Measurements from ENCODE around the gene FMN1. TPM values are rescaled to one million over a fixed set of nuclear protein-coding genes. Genes with fewer than 3 reads are reported as not detected.

FMN1 gene
- total RNA-seq, 1 donor from 2014 or later, result 0.17 TPM

DNA sequence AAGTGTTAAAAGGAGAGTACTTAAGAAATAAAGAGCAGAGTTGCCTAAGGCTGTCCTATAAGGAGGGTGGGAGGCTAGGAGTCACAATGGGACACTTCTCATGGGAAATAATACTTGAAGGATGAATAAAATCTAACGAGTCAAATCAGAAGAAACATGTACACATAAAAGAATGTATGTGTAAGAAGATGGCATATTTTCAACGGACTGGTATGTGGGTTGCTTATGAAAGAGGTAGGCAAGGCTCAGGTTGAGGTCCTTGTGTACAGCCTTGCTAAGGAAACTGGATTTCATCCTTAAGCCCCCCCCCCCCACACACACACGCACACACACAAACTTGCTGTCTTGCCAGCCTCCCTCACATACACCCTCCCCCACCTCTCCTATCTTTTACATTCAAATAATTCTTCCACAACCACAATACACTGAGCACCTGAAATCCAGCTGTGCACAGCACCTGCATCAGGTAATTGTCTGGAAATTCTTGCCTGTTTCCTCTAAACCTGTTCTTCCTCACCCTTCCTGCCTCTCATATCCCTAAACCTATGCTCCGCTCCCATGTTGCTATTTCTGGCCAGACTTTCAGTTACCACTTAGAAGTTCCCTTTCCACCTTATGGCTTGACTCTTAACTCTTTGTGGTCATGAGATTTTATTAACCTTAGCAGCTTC is 79.2 kb downstream of the FMN1 start:
- DNase-seq, result no peak

- peak; percentile 5 for DNase-seq
Observed at GRCh38 chr15:33114374-33114717, 80.2 kb downstream of the FMN1 start.

GRCh38 chr15:33113666-33114373 is 80.7 kb downstream of the FMN1 start:
- no peak for DNase-seq

- no peak for DNase-seq
Observed at GRCh38 chr15:33112541-33113105, 81.9 kb downstream of the FMN1 start.

GRCh38 chr15:33111041-33111451 is 83.5 kb downstream of the FMN1 start:
- DNase-seq, result no peak

DNA sequence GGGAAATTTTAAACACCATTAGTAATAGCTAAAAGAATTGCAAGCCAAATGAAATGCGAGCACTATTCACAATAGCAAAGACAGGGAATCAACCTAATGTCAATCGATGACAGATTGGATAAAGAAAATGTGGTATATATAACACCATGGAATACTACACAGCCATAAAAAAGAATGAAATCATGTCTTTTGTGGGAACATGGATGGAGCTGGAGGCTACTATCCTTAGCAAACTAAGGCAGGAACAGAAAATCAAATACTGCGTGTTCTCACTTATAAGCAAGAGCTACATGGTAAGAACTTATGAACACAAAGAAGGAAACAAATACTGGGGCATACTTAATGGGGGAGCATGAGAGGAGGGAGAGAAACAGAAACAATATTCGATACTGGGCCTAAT is 85.2 kb downstream of the FMN1 start:
- no peak for DNase-seq

DNA sequence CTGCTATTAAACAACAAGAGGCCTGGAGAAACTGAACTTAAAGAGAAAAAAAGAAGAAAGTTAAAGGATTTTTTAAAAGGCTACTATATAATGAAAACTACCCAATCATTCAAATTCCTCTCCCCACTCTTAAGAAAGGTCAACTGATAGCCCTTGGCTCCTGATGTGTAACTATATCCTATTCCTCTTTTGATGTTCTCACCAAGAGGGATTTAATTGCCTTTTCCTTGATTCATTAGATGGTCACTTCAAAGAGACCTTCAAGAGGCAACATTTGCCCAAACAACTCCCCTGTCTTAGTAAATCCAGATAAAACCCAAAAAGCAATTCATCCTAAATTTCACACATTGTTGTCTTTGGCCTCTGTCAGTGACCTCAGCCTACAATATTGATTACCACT is 86.0 kb downstream of the FMN1 start:
- DNase-seq, result no peak

DNA sequence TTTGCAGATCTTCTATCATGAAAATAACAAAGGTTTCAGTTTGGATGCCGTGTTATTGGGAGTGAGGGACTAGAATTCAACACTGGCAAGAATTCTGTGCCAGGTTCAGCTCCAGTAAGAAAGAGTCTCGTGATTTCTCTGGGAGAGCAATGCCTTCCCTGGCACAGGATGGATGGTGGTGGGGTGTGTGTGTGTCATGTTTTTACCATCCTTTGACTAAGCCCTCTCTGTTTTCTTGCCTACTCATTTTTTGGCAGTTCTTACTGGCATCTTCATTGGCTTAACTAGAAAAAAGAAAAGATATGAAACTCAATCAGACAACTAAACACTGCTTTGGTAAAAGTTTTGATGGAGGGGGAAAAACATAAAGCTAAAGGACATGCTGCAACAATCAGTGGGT is 86.6 kb downstream of the FMN1 start:
- no peak for DNase-seq

- no peak for DNase-seq
Observed at GRCh38 chr15:33104212-33104611, 90.3 kb downstream of the FMN1 start.

DNA sequence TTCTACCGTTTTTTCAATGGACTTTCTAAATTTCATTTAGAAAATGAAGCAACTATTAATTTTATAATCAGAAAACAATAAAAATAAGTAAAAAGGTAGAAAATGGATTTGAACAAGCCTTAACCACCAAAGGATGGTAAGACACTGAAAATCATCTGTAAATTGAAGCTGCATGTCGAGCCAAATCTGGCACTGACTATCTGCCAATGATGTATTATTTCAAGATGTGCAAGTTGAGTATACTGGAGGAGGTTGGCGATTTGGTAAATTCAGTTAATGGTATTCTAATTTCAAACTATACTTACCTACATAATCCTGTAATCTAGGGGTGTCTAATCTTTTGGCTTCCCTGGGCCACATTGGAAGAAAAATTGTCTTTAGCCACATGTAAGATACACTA is 93.5 kb downstream of the FMN1 start:
- no peak for DNase-seq

GRCh38 chr15:33100314-33100713 is 94.2 kb downstream of the FMN1 start:
- DNase-seq, result no peak

- no peak for DNase-seq
Observed at GRCh38 chr15:33099739-33100138, 94.8 kb downstream of the FMN1 start.

- no peak for DNase-seq
Observed at GRCh38 chr15:33099213-33099612, 95.3 kb downstream of the FMN1 start.

DNA sequence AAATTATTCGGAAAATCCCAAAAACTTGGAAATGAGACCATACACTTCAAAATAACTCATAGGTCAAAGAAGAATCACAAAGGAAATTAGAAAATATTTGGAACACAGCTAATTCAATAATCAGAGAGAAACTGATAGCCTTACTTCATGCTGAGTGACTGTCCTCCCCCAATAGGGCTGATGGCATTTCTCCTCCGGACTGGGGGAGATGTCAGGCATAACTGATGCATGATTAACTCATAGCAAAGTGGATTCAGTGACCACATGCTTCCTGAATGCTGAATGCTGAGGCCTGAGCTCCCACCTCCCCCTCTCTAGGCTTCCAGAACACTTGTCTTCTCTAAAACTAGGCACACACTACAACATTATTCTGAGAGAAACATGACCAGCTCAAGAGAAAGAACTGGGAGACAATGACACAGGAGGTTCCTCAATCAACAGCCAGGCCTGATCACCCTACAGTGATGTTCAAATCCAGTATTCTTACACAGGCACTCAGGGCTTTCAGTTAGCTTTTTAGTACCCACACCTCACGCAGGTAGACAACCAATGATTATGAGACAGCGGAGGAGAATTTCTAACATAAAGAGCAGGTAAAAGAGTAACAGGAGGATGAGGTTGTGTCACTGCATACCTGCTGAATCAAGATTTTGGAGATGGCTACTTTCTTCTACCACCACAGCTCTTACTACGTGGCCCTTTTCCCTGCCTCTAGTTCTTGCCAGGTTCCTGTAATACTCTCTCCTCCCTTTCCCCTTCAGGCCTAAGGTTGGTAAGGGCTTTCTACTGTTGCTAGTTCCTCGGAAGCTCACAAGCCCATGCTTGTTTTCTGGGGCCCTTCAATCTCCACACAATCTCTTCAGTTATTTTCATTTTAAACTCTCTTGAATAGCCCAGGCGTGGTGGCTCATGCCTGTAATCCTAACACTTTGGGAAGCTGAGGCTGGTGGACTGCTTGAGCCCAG is 96.1 kb downstream of the FMN1 start:
- DNase-seq, result peak; percentile 5

DNA sequence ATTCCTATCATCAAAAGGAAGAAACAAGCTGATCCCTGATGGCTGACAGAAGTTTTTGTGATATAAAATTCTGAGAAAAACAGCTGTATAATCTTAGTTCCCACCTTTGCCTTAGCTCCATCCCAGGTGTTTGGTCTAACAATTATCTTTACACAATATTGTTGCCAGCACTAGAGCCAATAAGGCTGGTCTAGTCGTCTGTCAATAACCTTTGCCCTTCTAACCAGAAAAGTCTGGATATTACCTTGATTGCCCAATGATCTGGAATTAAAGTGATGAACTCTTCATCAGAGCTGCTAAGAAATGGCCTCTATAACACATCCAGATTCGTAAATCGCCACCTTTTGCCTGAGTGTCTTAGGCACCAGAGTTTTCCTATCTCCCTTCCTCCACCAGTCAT is 98.4 kb downstream of the FMN1 start:
- no peak for DNase-seq

DNA sequence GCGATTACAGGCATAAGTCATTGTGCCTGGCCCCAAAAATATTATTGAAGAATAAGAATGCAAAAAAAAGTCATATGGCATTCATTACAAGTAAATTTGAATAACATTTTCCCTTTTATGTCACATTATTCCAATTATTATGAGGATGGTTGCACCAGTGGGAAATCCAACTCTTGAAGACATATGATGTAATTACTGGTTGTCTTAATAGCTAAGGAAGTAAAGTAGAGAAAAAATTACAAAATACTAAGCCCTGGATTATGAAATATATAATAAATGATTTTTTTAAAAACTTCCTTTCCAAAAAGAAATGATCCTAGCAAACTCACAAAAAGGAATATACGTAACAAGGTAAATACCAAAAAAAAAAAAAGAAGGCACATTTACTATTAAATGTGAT is 98.9 kb downstream of the FMN1 start:
- DNase-seq, result no peak

DNA sequence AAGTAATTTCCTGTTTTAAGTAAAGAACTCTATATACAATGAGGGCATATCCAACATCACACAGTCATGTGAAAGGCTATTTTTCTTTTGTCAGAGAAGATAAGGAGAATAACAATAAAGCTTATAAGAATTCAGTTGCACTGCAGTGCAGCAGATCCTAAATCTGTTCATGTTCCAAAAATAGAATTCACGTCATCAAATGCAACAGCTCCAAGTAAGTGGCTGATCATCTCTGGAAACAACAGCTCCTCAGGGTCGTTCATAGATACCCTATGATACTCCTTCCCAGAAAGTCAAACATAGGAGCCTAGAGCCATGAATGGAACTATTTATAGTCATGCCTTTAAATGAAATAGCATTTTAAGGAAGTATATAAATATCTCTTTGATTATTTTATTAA is 100.2 kb downstream of the FMN1 start:
- no peak for DNase-seq

- no peak for DNase-seq
Observed at GRCh38 chr15:33093222-33093621, 101.3 kb downstream of the FMN1 start.

DNA sequence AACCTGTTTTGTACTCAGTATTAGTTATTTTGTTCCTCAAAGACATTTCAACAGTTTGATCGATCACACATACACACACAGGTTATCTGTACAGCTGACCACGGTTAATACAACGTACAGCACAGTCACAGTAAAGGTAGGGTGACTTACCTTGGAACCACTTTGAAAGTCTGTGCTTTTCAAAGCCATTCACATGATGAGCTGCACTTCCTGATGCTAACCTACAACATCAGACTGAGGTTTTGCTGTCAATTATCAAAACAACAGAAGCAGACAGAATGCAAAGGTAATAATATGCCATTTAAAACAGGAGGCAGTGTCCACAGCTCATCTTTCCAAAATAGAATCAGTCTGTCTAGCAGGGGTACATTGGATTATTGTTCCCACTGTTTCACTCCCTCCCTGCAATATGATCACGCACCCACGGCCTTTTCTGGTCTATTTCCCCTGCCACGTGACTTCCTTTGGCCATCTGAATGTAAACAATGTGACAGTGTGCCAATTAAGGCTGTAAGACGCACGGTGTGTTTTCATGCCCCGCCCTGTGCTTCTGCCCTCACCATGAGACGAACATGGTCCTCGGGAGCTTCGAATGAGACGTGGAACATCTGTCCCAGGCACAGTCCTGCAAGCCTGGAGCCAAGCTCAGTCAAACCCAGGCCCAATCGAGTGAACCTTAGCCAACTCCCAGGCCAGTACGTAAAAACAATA is 102.4 kb downstream of the FMN1 start:
- no peak for DNase-seq

GRCh38 chr15:33089878-33090757 is 104.4 kb downstream of the FMN1 start:
- no peak for DNase-seq

DNA sequence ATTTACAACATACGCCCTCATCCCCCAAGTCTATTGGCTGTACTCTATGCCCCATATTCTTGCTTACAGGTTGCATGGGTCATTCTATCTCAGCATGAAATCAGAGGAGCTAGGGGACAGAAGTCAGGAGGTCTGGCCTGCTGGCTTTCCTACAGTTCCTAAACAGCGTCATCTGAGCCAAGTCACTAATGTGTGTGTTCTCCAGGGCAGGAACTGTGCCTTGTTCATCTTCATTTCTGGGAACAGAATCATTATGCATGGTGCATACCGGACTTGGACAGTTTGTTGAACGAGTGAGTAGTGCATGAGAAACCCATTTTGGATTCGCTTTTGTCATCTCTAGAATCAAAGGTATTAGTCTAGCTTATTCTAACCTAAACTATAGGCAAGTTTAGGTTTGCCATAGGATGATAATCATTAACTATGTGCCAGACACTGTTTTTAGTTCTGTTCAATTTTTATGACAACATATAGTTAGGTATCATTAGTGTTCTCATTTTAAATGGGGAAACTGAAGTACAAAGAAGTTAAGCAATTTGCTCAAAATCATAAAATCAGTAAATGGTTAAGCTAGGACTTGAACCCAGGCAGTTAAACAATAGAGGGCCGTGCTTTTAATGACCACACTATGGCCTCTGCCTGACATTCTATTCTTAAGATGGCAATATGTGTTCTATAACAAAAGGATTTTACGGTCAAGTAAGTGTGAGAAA is 105.2 kb downstream of the FMN1 start:
- no peak for DNase-seq

Measured in dermis blood vessel endothelial cell (primary cell).